ENCODE results near the gene HYAL3.
"Not testable (repeated sequence)": the region's sequence is repeated elsewhere in the genome, so short reads cannot be mapped to it uniquely, and the experiment has no call there.

HYAL3 gene

GRCh38 chr3:50269460-50269859 lies 29.7 kb downstream of the HYAL3 start:
- no peak for DNase-seq (ENCODE audit: low read depth)

GRCh38 chr3:50268703-50269451 lies 30.3 kb downstream of the HYAL3 start, which contains the start of gene SEMA3B:
Gene SEMA3B (plus strand): TSS chr3:50269147. CDS start chr3:50269241, 94 bp downstream.
- no peak for DNase-seq (ENCODE audit: low read depth)

DNA sequence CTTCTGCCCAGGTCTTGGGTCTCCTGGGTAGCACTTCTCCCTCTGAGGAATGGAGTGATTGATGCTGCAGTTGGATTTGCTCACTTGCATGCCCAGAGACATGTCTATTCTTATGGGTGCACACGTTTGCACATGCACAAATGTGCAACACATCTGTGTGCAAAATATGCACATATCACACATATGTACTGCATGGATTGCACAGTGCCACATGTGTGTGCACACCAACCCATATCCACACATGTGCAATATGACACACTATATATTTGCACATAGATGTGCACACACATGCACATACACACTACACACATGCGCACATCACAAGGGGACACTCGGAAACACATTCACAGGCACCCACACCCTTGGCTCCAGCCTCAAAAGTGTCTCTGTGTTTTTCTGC lies 30.9 kb downstream of the HYAL3 start:
- no peak for DNase-seq (ENCODE audit: low read depth)

GRCh38 chr3:50267280-50267913 lies 31.8 kb downstream of the HYAL3 start:
- no peak for DNase-seq (ENCODE audit: low read depth)

DNA sequence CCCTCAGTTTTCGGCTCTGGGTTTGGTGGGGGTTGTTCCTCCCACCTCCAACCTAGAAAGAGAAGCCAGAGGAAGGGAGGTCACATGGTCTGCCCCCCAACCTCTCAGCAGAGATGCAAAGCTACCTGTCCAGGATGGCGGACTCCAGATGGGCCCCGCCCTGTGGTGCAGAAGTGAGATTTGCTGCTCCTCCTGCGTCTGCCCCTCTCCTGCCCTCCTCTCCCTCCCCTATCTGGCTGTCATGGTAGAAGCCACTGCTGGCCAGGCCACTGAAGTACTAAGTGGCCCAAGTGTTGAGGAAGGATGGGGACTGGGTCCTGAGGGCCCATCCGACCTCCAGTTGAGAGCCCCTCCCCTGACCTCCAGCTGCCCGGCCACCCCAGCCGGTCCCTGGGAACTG lies 32.4 kb downstream of the HYAL3 start:
- no peak for DNase-seq (ENCODE audit: low read depth)

DNA sequence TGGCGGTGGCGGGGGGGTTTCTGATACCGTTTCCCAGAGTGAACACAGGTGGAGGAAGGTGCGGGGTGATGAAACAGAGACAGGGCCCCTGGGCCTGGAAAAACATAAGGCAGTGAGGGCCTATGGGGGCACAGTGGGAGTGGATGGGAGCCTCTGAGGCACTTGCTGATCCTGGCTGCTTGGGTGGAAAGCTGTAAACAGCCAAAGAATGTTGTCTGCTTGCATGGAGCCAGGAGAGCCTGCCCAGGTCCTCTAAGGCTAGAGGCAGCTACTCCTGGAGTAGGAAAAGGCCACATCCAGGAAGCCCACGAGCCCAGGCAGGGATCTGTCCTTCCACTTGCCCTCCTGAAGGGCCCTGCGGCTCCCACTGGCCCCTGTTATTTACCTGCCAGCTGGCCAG lies 33.2 kb downstream of the HYAL3 start:
- no peak for DNase-seq (ENCODE audit: low read depth)

DNA sequence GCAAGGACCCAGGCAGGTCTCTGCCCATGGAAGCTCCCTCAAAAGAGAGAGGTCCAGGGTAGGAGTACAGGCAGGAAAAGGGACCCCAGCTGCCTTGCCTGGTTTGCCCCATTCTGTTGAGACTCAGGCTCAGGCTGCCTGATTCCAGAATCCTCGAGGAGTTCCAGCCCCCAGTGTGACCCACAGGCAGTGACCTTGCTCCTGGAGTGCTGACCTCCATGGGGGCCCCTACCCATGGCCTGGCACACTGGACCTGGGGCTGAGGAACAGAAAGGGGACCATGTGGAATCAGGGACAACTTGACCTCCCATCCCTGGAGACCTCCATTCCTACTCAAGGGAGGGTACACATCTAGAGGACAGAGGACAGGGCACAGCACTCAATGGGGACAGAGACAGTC lies 33.6 kb downstream of the HYAL3 start:
- no peak for DNase-seq (ENCODE audit: low read depth)

DNA sequence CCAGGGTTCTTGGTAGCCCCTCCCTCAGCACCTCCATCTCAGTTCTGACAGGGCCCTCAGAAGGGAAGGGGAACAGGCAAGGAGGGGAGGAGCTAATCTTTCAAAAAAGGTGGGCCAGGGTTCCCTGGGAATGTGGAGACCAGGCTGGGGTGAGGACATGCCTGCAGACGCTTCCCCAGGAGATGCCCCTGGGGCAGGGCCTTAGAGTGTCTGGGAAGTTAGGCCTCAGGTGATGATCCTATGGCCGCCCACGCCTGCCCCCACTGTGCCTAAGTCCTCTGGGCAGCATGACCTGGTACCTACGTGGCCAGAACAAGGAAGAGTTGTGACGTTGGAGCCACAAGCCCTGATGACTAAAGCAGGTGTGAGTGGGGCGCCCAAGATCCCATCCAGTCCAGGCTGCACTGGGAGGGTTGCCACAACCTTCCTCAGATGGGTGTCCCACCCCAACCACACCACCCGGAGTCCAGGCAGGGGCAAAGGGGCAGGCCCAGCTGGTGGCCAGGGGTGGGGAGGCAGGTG lies 34.2 kb downstream of the HYAL3 start:
- DNase-seq (ENCODE audit: low read depth): no peak

DNA sequence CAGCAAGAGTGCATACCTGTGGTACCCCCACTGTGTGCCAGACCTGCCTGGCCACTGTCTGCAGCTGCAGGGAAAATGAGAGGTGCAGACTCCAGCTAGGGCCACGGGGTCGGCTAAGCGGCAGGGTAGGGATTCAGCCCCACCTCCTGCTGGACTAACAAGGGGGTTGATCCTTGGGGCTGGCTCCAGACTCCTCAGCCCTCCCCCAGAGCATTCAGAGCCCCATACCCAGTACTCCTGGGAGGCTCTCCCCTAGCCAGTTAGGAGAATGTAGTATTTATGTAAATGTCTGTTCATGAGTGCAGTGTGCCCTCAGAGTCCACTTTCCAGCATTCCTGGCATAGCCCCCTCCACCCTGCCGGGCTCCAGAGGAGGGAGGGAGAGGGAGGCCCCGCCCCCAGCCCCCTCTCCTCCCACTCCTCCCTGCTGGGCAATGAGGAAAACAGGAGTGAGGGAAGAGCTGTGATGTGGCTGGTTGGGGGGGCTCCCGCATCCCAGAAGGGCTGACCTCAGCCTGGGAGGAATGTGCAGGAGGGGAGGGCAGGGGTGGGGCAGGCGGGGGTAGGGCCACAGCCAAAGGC lies 34.7 kb downstream of the HYAL3 start:
- no peak for DNase-seq (ENCODE audit: low read depth)

GRCh38 chr3:50263478-50264382 lies 35.5 kb downstream of the HYAL3 start:
- DNase-seq (ENCODE audit: low read depth): no peak

- no peak for DNase-seq (ENCODE audit: low read depth)
These were observed 36.4 kb downstream of the HYAL3 start for GRCh38 chr3:50262778-50263177.

- not testable (repeated sequence) for DNase-seq (ENCODE audit: low read depth)
These were observed 37.0 kb downstream of the HYAL3 start for GRCh38 chr3:50262200-50262599.

- DNase-seq (ENCODE audit: low read depth): no peak
These were observed 37.7 kb downstream of the HYAL3 start for GRCh38 chr3:50261505-50261904.

DNA sequence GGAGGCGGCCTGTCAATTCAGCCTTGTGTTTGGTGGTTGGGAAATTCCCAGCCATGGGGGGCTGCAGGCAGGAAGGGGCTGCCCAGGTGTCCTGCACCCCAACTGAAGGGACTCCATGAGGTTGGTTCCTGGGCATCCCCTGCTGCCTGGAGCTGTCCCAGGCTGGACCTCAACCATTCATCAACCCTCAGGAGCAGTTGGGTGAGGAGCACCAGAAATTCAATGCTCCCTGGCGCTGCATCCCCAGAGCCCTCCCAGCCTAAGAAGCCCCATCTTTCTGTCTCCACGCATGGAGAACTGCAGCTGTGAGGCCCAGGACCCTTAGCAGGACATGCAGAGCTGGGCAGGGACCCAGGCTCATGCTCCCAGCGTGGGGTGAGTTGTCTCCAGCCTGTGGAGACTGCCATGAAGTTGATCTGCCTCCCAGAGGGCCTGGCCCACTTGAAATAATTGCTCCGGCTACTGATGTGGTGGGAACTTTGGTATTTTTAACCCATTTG lies 38.2 kb downstream of the HYAL3 start:
- DNase-seq (ENCODE audit: low read depth): no peak

DNA sequence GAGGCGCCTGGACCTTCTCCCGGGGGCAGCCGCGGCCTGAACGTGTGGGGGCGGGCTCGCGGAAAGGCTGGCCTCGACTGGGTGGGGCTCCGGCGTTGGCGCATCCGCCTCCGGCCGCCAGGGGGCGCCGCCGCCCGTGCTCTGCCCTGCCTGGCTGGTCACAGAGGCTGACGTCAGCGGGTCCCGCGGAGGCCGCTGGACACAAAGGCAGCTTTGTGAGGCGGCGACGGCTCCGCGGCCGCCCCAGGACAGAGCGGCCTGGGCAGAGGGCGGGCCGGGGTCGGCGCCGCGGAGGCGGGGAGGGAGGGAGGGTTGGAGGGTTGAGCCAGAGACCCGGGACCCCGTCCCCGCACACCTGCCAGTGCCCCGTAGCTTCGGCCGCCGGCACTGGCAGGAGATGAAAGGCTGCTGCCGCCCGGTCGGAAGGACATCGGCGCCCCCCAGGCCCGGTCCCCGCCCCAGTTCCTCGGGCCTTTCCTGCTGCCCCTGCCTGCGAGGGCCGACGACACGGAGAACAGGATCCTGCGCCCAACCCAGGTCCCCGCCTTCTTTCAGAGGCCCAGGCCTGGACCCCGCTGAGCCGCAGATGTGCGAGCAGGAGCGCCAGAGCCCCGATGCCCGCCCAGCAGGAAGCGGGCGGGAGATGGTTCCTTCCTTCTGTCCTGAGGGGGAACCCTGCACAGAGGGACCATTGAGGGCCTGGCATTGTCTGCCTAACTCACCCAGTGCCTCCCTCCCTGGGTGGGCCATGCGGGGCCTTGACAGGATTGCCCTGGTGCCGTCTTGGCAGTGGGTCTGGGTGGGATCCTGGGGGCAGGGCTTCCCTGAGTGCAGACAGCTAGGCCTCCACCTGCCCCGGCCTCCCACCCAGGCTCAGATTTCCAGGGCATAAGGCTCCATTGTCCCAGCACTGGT lies 38.9 kb downstream of the HYAL3 start:
- no peak for DNase-seq (ENCODE audit: low read depth)

DNA sequence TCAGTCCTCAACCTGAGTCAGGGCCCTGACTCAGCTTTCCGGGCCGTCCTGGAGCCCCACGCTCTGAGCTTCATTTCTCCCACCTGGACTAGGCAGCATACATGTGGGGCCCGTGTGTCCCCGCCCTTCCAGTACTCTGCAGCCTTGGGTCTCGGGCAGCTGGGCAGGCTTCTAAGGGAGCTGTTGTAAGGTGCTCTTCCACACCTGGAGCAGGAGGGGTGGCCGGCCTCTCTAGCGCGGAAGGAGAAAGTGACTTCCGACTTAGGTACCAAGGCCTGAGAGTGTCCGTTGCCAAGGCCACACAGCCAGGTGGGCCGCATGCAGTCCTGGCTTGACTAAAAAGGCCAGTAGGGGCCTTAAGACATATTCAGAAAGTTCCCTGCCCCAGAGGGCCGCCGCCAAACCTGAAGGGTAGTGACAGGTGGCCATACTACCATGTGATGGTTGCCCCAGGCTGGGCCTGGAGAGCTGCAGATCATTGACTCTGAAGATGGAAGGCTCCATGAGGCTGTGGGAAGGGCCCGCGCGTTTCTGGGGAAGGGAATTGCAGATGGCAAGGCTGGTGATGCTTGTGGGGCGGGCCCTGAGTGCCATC lies 39.7 kb downstream of the HYAL3 start:
- DNase-seq (ENCODE audit: low read depth): no peak

- no peak for DNase-seq (ENCODE audit: low read depth)
These were observed 40.2 kb downstream of the HYAL3 start for GRCh38 chr3:50258979-50259378.

GRCh38 chr3:50258029-50258680 lies 41.0 kb downstream of the HYAL3 start:
- DNase-seq (ENCODE audit: low read depth): no peak

GRCh38 chr3:50256978-50257890 lies 42.0 kb downstream of the HYAL3 start:
- DNase-seq (ENCODE audit: low read depth): no peak

All from HS-5 (cell line).